Measurements from ENCODE around the gene PRIMPOL. TPM values are rescaled to one million over a fixed set of nuclear protein-coding genes. Genes with fewer than 3 reads are reported as not detected.

PRIMPOL gene
- total and polyA plus RNA-seq, 9 of the 15 experiments (the other 6 are each of a cell fraction or from before 2014, with no cell fraction given), result 11.0 to 32.0 (median 16.1) TPM

GRCh38 chr4:184699941-184700340, 50.4 kb downstream of the PRIMPOL start (continued):
- TF ChIP-seq ZNF280B (CRISPR knock-in tag; IDR thresholded peaks at IDR 0.05) (no peak), PCBP2 (IDR thresholded peaks at IDR 0.05; ENCODE audit: low read depth, low read length, poor library complexity, severe bottlenecking) (no peak), NR4A1 (CRISPR knock-in tag; IDR thresholded peaks at IDR 0.05) (no peak), NR4A1 (tag; IDR thresholded peaks at IDR 0.05) (no peak), ATF4 (CRISPR knock-in tag; IDR thresholded peaks at IDR 0.05) (no peak), TEAD1 (CRISPR knock-in tag; IDR thresholded peaks at IDR 0.05) (no peak), ETV6 (IDR thresholded peaks at IDR 0.05; ENCODE audit: borderline replicate concordance in 1 of 2, low read depth in 2 of 2, low read length in 1 of 2) (no peak), ETV6 (CRISPR knock-in tag; IDR thresholded peaks at IDR 0.05; ENCODE audit: borderline replicate concordance) (no peak), SAFB (IDR thresholded peaks at IDR 0.05; ENCODE audit: borderline replicate concordance, low read depth, low read length) (no peak)

- H3K4me2 ChIP-seq (ENCODE audit: insufficient read depth, low read length), result no peak overlapping the region
- H3K27me3 ChIP-seq (ENCODE audit: control insufficient read depth in 2 of 2, insufficient read depth in 2 of 2, low read length in 2 of 2), result no peaks in the 10 kb centered on the region
- intact Hi-C loops (cut with micrococcal nuclease) (no loop called here), in situ Hi-C loops (cut with MboI) (no loop called here)
- no peak for ATAC-seq
- H3K4me3 ChIP-seq, result no peak overlapping the region
- H3K79me2 ChIP-seq (ENCODE audit: control insufficient read depth, insufficient read depth, low read length), result no peaks in the 10 kb centered on the region
- CTCF ChIA-PET (ENCODE audit: low intra/inter-chr PET ratio), result no interaction called here
- no peak for FAIRE-seq
- no TSS peak for BruUV-seq (replicated peaks)
- no peaks in the 10 kb centered on the region for H3K4me1 ChIP-seq (replicated peaks in 1 of 2; ENCODE audit: control insufficient read depth in 2 of 2, insufficient read depth in 2 of 2, low read length in 2 of 2)
- DNase-seq (ENCODE audit: extremely low read depth in 1 of 4, low spot score in 3 of 4), result no peak
- 91% methylated on average over 2 of the region's 2 CpGs for WGBS (ENCODE audit: insufficient coverage, low coverage, missing lambda C conversion rate)
- H4K20me1 ChIP-seq (replicated peaks; ENCODE audit: control insufficient read depth, insufficient read depth, low read length), result no peaks in the 10 kb centered on the region
- H3K9me1 ChIP-seq (ENCODE audit: control insufficient read depth, insufficient read depth, low read length), result no peaks in the 10 kb centered on the region
- no peak overlapping the region for H2AFZ ChIP-seq (ENCODE audit: low read depth, low read length)
- H3K36me3 ChIP-seq (ENCODE audit: control insufficient read depth, insufficient read depth, low read length), result peaks cover 83% of the 10 kb centered on the region
- POLR2A ChIA-PET, result no interaction called here
- H3K27ac ChIP-seq (ENCODE audit: extremely low read depth, low read depth, low read length), result no peak overlapping the region
- no peak overlapping the region for H3K9ac ChIP-seq (ENCODE audit: insufficient read depth in 1 of 2, low read depth in 2 of 2, low read length in 2 of 2)
- no peaks in the 10 kb centered on the region for H3K9me3 ChIP-seq (replicated peaks; ENCODE audit: control insufficient read depth, insufficient read depth, low read depth, low read length)
- TF ChIP-seq ZFP30 (CRISPR knock-in tag; IDR thresholded peaks at IDR 0.05; ENCODE audit: borderline replicate concordance), result no peak
- TF ChIP-seq CAMTA2 (CRISPR knock-in tag; conservative IDR thresholded peaks at IDR 0.05), result no peak
- TF ChIP-seq POLR2H (tag; IDR thresholded peaks at IDR 0.05; ENCODE audit: low read depth), result no peak
- TF ChIP-seq MCM7 (IDR thresholded peaks at IDR 0.05), result no peak
- no peak for TF ChIP-seq HBP1 (CRISPR knock-in tag; IDR thresholded peaks at IDR 0.05)
- no peak for TF ChIP-seq C11orf30 (IDR thresholded peaks at IDR 0.05; ENCODE audit: low read depth)
- TF ChIP-seq EHMT2 (IDR thresholded peaks at IDR 0.05), result no peak
- no peak for TF ChIP-seq ZNF740 (CRISPR knock-in tag; IDR thresholded peaks at IDR 0.05)
- TF ChIP-seq ZNF740 (tag; IDR thresholded peaks at IDR 0.05), result no peak
- TF ChIP-seq NCOR1 (IDR thresholded peaks at IDR 0.05), result no peak
Measured at GRCh38 chr4:184702114-184702513, 52.6 kb downstream of the PRIMPOL start.

Measured in K562 (cell line).